Gastrocnemius medialis (tissue), 4 donors: ENCODE results near the gene NAA16.

Experiments used
- POLR2A ChIP-seq, 2 donors: fragments of 450-650 bp; IDR thresholded peaks; one replicate each; pipeline ENCODE4 v1.6.1; 2017; ENCODE audit warnings: antibody characterized with exemption in 2 of 2, mild to moderate bottlenecking in 2 of 2, moderate library complexity in 2 of 2
- TF ChIP-seq, protein P1 (sequence below), 5 experiments: fragments of 450-650 bp in 3 of 5; fragments of 200-600 bp in 2 of 5; sonication (generic) in 2 of 5; IDR thresholded peaks in 4 of 5; conservative IDR thresholded peaks in 1 of 5; 1 replicate in 4 of 5; 2 replicates in 1 of 5; pipeline ENCODE4 v1.5.1; 2016 to 2019; ENCODE audit warnings: antibody characterized with exemption in 5 of 5, mild to moderate bottlenecking in 3 of 5, moderate library complexity in 3 of 5

DNA sequence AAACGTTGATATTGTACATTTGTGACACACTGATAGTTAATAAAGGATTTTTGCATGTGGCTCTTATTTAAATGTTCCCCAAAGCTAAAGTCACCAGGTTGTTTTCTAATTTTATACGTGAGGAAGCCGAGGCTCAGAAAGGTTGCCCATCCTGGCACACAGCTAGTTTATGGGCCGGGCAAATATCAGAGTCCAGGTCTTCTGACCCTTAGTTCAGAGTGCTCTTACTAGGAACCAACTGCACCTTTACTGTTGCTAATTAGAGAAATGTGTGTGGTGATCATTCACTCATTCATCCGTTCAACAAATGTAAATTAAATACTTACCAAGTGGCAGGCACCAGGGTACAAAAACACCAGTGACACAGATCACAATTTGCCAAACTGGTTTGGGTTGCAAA, 100.0 kb downstream of the NAA16 start:
- TF ChIP-seq, protein P1, sequence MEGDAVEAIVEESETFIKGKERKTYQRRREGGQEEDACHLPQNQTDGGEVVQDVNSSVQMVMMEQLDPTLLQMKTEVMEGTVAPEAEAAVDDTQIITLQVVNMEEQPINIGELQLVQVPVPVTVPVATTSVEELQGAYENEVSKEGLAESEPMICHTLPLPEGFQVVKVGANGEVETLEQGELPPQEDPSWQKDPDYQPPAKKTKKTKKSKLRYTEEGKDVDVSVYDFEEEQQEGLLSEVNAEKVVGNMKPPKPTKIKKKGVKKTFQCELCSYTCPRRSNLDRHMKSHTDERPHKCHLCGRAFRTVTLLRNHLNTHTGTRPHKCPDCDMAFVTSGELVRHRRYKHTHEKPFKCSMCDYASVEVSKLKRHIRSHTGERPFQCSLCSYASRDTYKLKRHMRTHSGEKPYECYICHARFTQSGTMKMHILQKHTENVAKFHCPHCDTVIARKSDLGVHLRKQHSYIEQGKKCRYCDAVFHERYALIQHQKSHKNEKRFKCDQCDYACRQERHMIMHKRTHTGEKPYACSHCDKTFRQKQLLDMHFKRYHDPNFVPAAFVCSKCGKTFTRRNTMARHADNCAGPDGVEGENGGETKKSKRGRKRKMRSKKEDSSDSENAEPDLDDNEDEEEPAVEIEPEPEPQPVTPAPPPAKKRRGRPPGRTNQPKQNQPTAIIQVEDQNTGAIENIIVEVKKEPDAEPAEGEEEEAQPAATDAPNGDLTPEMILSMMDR (IDR thresholded peaks at IDR 0.05 in 4 of 5, conservative IDR thresholded peaks at IDR 0.05 in 1 of 5) = no peak
- no peak for TF ChIP-seq POLR2A (IDR thresholded peaks at IDR 0.05)
